ENCODE measurements around the gene SORCS2.

The SORCS2 gene

GRCh38 chr4:7762376-7763030, 570.2 kb downstream of the SORCS2 start:
- no peak for DNase-seq (ENCODE audit: extremely low read depth, low read depth)
- TF ChIP-seq, protein P1, sequence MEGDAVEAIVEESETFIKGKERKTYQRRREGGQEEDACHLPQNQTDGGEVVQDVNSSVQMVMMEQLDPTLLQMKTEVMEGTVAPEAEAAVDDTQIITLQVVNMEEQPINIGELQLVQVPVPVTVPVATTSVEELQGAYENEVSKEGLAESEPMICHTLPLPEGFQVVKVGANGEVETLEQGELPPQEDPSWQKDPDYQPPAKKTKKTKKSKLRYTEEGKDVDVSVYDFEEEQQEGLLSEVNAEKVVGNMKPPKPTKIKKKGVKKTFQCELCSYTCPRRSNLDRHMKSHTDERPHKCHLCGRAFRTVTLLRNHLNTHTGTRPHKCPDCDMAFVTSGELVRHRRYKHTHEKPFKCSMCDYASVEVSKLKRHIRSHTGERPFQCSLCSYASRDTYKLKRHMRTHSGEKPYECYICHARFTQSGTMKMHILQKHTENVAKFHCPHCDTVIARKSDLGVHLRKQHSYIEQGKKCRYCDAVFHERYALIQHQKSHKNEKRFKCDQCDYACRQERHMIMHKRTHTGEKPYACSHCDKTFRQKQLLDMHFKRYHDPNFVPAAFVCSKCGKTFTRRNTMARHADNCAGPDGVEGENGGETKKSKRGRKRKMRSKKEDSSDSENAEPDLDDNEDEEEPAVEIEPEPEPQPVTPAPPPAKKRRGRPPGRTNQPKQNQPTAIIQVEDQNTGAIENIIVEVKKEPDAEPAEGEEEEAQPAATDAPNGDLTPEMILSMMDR (IDR thresholded peaks at IDR 0.05; ENCODE audit: low read depth, low read length), result no peak

DNA sequence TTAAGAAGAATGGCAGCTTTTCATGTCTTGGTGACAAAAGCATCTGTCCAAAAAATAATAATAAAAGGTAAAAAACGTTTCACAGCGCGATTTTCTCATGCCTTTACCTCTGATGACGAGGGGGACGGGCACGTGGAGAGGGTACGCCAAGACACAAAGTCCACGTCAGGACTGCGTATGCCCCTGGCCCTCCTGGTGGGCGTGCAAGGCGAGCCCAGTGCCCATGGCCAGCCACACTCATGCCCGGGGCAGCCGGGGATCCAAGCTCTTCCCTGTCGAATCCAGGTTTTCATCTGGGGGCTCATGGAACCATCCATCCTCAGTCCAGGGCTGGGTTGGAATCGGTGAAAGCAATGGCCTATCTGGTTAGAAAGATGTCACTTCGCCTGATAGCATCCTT, 570.8 kb downstream of the SORCS2 start:
- TF ChIP-seq, protein P1 (IDR thresholded peaks at IDR 0.05; ENCODE audit: low read depth, low read length), result no peak
- no peak for DNase-seq (ENCODE audit: extremely low read depth, low read depth)

DNA sequence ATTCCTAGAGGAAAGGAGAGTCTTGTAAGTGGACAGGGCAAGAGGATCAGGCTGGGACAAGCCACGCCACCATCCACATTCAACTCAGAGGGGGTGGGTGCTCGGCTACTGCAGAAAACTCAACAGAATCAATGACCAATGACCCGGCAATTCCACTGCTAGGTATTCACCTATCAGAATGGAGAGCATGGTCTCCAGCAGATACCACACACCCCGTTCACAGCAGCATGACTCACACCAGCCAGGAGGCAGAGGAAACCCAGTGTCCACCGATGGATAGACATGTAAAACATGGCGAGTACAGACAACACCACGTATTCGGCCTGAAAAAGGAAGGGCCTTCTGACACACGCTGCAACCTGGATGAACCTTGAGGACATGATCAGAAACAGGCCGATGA, 571.5 kb downstream of the SORCS2 start:
- no peak for DNase-seq (ENCODE audit: extremely low read depth, low read depth)
- TF ChIP-seq, protein P1 (IDR thresholded peaks at IDR 0.05; ENCODE audit: low read depth, low read length), result no peak

- TF ChIP-seq, protein P1 (IDR thresholded peaks at IDR 0.05; ENCODE audit: low read depth, low read length), result no peak
- no peak for DNase-seq (ENCODE audit: extremely low read depth, low read depth)
Observed at GRCh38 chr4:7764466-7764865, 572.1 kb downstream of the SORCS2 start.

- no peak for DNase-seq (ENCODE audit: extremely low read depth, low read depth)
- TF ChIP-seq, protein P1 (IDR thresholded peaks at IDR 0.05; ENCODE audit: low read depth, low read length), result no peak
Observed at GRCh38 chr4:7765666-7766065, 573.3 kb downstream of the SORCS2 start.

- DNase-seq (ENCODE audit: extremely low read depth, low read depth), result no peak
- TF ChIP-seq, protein P1 (IDR thresholded peaks at IDR 0.05; ENCODE audit: low read depth, low read length), result no peak
Observed at GRCh38 chr4:7766086-7766485, 573.7 kb downstream of the SORCS2 start.

GRCh38 chr4:7766661-7767345, 574.5 kb downstream of the SORCS2 start:
- TF ChIP-seq, protein P1 (IDR thresholded peaks at IDR 0.05; ENCODE audit: low read depth, low read length), result no peak
- DNase-seq (ENCODE audit: extremely low read depth, low read depth), result no peak

All from AG09319 (cell line).